SU-DHL-6 (cell line): ENCODE results near the gene SUN1.

ENCODE experiments used
- CTCF ChIP-seq: fragments of 200-600 bp; sonication (generic); IDR thresholded peaks from one replicate; pipeline ENCODE4 v1.5.1; 2017; ENCODE audit warnings: antibody characterized with exemption, mild to moderate bottlenecking, low read length, moderate library complexity; ENCODE audit not compliant: insufficient read depth, poor library complexity, severe bottlenecking
- EZH2phosphoT487 ChIP-seq: fragments of 200-600 bp; sonication (generic), shearing (Covaris generic); conservative IDR thresholded peaks from 2 replicates; pipeline ENCODE4 v1.6.1; 2018; ENCODE audit warnings: mild to moderate bottlenecking, antibody characterized with exemption, low read length, moderate library complexity, mixed read lengths

DNA sequence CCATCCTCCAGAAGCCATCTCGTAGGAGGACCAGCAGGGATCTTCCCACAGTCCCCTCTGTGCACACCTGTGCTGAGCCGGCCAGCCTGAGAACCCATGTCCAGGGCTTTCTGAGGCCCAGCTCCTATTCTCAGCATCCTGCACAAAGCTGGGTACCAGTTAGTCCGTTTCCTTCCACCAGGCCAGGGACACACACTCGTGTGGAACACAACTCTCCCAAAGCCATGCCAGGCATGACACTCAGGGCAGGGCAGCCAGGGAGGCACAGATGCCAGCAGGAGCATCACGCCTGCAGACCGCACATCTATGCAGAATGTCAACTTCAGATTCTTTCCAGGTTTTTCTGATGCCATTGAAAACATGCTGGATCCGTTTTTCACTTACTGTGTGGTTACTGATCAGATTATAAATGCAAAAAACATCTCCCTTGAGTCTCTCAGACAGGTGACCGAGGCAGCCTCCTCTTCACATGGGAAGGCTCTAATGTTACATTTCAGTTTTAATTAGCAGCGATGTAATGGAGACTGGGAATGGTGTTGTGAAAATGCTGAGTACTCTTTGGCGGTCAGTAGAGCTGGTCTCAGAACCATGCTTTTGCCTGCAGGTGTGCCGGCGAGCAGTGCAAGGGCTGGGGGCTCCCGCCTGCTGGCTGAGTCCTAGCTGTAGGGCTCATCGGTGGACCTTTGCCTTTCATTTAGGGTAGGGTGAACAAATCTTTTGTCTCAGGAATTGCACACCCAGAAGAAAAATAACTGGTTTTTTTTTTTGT lies 3.3 kb upstream of the SUN1 start:
- TF ChIP-seq CTCF (no peak), EZH2phosphoT487 (no peak)
